Measurements from ENCODE around the gene SRY.
"Not testable (repeated sequence)": the region's sequence is repeated elsewhere in the genome, so short reads cannot be mapped to it uniquely, and the experiment has no call there.

Gene SRY

DNA sequence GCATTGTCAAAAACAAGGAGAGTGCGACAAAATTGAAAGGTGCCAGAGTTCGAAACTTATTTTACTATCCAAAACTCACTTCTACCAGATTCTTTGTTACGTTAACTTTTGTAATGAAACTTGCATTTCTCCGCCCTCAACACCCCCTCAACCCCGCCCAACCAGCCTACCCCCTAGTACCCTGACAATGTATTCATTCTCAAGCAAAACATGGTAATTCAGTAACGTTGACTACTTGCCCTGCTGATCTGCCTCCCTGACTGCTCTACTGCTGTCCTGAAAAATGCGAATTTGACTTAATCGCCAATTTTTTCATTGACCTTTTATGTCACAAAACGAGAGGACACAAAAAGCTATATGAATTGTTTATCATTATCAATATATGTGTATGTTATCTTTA, at the start of gene SRY:
SRY (minus strand) TSS at position 83 of the 400 bp plus-strand sequence; CDS start at position 4, 79 bp downstream.
- DNase-seq, result no peak

DNA sequence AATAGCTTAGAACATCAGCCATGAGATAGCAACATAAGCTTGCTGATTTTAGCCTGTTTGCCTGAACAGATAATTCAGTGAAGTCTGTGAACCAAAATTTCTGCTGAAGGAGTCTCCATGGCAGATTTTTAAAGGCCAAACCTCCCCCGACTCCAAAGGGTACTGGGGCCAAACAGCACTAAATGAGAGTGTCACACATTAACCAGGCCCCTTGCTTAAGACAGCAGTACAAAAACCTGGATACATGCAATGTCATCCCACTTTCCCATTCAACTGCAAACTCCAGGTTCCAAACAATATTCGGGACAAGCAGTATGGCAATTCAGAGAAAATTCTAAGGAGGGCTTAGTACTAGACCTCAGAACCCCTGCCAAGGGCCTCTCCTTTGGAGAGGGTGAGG, 49.6 kb upstream of the SRY start:
- DNase-seq, result no peak

DNA sequence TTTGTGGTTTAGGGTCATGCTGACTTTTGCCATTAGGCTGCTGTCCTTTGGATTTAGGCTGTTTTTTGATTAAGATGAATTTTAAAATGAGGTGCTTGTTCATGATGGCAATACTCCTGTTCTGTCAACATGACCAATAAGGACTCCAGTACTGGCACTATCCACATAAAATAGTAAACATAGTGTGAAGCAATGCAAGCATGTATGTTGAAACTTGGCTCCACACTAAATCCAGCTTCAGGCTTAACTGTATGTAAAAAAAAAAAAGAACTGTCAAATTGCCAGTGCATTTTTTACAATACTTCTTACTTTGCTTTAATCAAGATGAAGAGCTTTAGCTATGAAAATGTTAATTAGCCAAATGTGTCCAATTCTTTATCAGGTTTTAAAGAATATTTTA, 47.7 kb upstream of the SRY start:
- no peak for DNase-seq

DNA sequence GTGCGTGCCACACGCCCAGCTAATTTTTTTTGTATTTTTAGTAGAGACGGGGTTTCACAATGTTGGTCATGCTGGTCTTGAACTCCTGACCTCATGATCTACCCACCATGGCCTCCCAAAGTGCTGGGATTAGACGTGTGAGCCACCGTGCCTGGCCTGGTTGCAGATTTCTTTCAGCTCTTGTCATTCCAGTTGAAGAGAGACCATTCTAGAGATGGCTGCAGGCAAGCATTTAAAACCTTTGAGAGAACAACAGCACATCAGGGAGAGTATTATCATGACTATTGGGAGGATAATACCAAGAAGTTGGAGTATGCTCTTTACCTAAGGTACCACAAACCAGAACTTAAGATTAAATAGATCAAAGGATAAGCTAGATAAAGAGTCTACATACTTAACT, 41.0 kb upstream of the SRY start:
- DNase-seq, result no peak

DNA sequence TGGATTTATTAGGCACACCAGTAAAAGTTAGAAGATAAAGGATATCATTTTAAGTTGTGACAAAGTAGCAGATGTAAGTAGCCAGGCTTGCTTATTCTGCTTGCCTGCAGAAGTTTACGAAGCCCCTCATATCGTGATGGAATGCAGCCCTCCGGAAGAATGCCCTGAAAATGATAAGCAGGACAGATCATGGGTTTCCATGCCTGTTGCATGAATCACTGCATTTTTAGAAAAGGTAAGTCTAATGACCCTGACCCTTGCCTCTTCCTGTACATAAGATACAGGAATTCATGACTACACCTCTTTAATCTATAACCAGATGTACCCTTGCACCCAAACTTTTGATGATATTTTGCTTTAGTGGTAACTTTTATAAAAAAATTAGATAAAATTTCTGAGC, 37.0 kb upstream of the SRY start:
- no peak for DNase-seq

DNA sequence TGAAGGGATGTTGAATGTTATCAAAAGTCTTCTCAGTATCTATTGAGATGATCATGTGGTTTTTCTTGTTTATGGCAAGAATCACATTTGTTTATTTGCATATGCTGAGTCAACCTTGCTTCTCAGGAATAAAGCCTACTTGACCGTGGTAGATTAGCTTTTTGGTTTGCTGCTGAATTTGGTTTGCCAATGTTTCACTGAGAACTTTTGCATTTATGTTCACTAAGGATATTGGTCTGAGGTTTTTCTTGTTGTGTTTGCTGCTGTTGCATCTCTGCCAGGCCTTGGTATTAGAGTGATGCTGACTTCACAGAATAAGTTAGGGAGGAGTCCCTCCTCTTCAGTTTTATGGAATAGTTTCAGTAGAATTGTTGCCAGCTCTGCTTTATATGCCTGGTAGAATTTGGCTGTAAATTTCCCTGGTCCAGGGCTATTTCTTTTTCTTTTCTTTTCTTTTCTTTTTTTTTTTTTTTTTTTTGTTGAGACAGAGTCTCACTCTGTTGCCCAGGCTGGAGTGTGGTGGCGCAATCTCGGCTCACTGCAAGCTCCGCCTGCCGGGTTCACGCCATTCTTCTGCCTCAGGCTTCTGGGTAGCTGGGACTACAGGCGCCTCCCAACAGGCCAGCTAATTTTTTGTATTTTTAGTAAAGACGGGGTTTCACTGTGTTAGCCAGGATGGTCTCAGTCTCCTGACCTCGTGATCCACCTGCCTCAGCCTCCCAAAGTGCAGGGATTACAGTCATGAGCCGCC, 29.8 kb upstream of the SRY start:
- DNase-seq, result not testable (repeated sequence)

DNA sequence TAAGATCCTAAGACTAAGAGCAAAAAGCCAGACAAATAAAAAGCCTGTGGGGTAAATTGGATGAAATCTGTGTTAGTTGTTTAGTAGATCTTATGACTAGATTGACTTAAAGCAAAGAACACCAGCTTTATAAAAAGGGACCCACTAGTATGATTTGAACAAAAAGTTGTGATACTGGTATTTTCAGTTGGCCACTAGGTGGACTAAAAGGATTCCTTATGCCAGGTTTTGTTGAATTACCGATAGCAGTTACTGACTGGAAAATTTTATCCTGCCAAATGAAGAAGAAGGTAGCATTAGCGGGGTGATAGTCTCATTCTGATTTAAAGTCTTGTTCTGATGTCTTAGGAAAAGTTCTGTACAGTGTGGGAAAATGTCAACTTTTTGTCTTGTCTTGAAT, 12.8 kb upstream of the SRY start:
- no peak for DNase-seq

DNA sequence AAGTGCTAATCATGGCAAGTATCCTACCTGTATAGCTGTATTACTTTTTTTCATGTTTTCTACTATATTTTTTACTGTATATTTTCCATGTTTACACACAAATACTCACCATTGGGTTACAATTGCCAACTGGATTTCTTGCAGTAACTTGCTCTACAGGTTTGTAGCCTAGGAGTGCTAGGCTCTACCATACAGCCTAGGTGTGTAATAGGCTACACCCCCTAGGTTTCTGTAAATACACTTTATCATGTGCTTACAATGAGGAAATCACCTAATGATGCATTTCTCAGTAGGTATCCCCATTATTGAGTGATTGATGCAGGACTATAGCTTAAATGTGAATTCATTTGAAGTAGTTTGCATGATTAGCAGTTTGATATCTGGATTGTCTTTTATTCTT, 10.5 kb upstream of the SRY start:
- DNase-seq, result no peak

DNA sequence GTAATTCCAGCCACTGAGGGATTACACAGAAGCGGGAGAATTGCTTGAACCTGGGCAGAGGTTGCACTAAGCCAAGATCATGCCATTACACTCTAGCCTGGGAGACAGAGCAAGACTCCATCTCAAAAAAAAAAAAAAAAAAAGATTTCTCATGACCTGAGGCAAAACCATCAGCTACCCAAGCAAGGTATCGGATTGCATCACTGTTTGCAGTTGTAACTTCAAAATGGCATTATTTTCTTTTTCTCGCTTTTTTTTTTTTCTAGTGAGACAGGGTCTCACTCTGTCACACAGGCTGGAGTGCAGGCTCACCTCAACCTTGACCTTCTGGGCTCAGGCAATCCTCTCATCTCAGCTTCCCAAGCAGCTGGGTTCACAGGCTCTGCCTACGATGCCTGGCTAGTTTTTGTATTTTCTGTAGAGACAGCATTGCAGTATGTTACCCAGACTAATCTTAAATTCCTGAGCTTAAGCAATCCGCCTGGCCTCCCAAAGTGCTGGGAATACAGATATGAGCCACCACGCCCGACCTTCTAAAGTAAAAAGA, 9.6 kb upstream of the SRY start:
- no peak for DNase-seq

DNA sequence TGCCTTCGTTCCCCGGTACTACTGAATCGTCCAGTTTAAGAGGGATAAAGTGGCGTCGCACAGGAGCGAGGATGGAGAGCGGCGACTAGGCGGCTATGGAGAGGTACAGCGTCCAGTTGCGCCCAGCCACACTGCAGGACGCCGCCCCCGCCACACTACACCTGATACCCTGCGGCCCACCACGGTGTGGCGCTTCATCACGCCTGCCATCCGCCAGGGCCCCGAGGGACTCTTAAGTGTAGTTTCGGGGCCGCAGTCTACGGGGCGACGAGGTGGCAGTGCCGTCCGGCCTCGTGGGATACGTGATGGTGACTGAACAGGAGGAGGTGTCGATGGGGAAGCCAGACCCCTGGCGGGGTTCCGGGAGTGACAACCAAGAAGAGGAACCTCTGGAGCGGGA, 2.3 kb upstream of the SRY start:
- DNase-seq, result no peak

DNA sequence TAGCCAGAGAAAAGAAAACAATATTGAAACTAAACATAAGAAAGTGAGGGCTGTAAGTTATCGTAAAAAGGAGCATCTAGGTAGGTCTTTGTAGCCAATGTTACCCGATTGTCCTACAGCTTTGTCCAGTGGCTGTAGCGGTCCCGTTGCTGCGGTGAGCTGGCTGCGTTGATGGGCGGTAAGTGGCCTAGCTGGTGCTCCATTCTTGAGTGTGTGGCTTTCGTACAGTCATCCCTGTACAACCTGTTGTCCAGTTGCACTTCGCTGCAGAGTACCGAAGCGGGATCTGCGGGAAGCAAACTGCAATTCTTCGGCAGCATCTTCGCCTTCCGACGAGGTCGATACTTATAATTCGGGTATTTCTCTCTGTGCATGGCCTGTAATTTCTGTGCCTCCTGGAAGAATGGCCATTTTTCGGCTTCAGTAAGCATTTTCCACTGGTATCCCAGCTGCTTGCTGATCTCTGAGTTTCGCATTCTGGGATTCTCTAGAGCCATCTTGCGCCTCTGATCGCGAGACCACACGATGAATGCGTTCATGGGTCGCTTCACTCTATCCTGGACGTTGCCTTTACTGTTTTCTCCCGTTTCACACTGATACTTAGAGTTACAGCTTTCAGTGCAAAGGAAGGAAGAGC, 488 bp downstream of the SRY start:
- DNase-seq, result no peak
